ENCODE results near the gene CLDN34.

CLDN34 gene

GRCh38 chrX:9961750-9962149 lies 5.4 kb upstream of the CLDN34 start:
- no peak for DNase-seq (ENCODE audit: low read depth)
- TF ChIP-seq, protein P1, sequence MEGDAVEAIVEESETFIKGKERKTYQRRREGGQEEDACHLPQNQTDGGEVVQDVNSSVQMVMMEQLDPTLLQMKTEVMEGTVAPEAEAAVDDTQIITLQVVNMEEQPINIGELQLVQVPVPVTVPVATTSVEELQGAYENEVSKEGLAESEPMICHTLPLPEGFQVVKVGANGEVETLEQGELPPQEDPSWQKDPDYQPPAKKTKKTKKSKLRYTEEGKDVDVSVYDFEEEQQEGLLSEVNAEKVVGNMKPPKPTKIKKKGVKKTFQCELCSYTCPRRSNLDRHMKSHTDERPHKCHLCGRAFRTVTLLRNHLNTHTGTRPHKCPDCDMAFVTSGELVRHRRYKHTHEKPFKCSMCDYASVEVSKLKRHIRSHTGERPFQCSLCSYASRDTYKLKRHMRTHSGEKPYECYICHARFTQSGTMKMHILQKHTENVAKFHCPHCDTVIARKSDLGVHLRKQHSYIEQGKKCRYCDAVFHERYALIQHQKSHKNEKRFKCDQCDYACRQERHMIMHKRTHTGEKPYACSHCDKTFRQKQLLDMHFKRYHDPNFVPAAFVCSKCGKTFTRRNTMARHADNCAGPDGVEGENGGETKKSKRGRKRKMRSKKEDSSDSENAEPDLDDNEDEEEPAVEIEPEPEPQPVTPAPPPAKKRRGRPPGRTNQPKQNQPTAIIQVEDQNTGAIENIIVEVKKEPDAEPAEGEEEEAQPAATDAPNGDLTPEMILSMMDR (IDR thresholded peaks at IDR 0.05; ENCODE audit: low read depth, low read length, missing control alignments) = no peak
- no peak overlapping the region for H3K4me3 ChIP-seq (ENCODE audit: low read depth, low read length)

DNA sequence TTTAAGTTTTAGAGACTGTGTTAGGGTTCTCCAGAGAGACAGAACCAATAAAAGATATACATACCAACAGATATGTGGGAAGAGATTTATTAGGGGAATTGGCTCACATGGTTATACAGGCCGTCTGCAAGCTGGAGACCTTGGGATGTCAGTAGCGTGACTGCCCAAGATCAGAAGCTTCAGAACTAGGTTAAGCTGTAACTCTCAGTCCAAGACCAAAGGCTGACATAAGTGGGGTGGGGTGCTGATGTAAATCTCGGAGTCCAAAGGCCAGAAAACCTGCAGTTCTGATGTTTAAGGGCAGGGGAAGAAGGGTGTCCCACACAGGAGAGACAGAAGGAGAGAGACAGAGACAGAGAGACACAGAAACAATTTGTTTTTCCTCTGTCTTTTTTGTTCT lies 10.5 kb downstream of the CLDN34 start:
- TF ChIP-seq, protein P1 (IDR thresholded peaks at IDR 0.05; ENCODE audit: low read depth, low read length, missing control alignments) = no peak
- DNase-seq (ENCODE audit: low read depth) = no peak
- H3K4me3 ChIP-seq (ENCODE audit: low read depth, low read length) = no peak overlapping the region

DNA sequence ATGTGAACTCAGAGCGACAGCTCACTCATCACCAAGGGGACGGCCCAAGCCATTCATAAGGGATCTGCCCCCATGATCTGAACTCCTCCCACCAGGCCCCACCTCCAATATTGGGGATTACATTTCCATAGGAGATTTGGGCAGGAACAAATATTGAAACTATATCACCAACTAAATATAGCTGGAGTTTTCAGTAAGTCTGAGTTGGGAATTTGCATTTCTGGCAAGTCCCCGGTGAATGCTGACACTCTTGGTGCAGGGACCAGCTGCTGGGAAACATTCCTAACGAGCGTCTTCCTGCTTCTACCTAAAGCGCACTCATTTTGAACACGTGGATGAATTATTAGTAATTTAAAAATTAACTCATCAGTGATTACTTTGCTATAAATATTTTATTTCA lies 13.2 kb downstream of the CLDN34 start:
- TF ChIP-seq, protein P1 (IDR thresholded peaks at IDR 0.05; ENCODE audit: low read depth, low read length, missing control alignments) = no peak

GRCh38 chrX:9980927-9981326 lies 13.8 kb downstream of the CLDN34 start:
- H3K4me3 ChIP-seq (ENCODE audit: low read depth, low read length) = no peak overlapping the region
- TF ChIP-seq, protein P1 (IDR thresholded peaks at IDR 0.05; ENCODE audit: low read depth, low read length, missing control alignments) = no peak

More for the DNA sequence above, 13.2 kb downstream of the CLDN34 start:
- DNase-seq (ENCODE audit: low read depth) = no peak
- H3K4me3 ChIP-seq (ENCODE audit: low read depth, low read length) = no peak overlapping the region

DNA sequence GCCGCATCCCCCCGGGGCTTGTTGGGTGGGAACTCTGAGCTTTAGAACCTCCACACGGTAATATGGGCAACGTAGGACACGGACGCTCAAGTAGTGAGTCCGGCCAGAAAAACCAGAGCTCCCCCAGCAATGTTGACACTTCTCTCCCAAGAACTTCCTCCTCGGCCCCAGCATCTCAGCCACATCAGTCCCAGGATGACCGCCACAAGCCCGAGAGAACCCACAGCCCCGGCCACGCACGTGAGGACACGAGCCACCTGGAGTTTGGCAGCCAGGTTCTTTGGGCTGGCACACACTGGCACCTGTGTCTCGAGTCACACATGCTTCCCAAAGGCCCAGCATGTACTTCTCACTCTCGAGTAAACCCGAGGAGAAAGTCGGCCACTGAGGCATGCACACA lies 16.3 kb downstream of the CLDN34 start:
- DNase-seq (ENCODE audit: low read depth) = no peak
- no peak overlapping the region for H3K4me3 ChIP-seq (ENCODE audit: low read depth, low read length)
- TF ChIP-seq, protein P1 (IDR thresholded peaks at IDR 0.05; ENCODE audit: low read depth, low read length, missing control alignments) = no peak

More at GRCh38 chrX:9980927-9981326, 13.8 kb downstream of the CLDN34 start:
- DNase-seq (ENCODE audit: low read depth) = no peak

DNA sequence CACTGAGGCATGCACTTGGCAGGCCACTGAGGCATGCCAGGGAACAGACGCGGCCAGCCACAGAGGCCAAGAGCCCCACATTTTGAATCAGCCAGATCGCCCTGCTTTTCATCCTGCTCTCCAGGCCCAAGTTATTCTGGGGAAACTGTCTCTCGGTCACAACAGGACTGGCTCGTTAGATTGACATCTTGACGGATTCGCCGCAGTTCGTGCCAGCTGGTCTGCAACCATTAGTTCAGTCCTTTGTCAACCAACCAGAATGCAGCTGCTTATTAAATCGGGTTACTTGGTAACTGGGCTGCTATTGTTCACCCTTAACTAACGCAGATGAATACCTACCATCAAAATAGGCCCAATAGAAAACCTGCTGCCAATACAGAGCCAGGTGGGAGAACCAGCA lies 16.7 kb downstream of the CLDN34 start:
- TF ChIP-seq, protein P1 (IDR thresholded peaks at IDR 0.05; ENCODE audit: low read depth, low read length, missing control alignments) = no peak

GRCh38 chrX:9988762-9989161 lies 21.6 kb downstream of the CLDN34 start:
- no peak for DNase-seq (ENCODE audit: low read depth)
- TF ChIP-seq, protein P1 (IDR thresholded peaks at IDR 0.05; ENCODE audit: low read depth, low read length, missing control alignments) = peak; percentile 29

More for the DNA sequence above, 16.7 kb downstream of the CLDN34 start:
- H3K4me3 ChIP-seq (ENCODE audit: low read depth, low read length) = no peak overlapping the region
- DNase-seq (ENCODE audit: low read depth) = no peak

More at GRCh38 chrX:9988762-9989161, 21.6 kb downstream of the CLDN34 start:
- H3K4me3 ChIP-seq (ENCODE audit: low read depth, low read length) = no peak overlapping the region

Measured in GM12864 (cell line).